ENCODE measurements around the gene PROSER2.
"Not testable (repeated sequence)": the region's sequence is repeated elsewhere in the genome, so short reads cannot be mapped to it uniquely, and the experiment has no call there.

The PROSER2 gene

DNA sequence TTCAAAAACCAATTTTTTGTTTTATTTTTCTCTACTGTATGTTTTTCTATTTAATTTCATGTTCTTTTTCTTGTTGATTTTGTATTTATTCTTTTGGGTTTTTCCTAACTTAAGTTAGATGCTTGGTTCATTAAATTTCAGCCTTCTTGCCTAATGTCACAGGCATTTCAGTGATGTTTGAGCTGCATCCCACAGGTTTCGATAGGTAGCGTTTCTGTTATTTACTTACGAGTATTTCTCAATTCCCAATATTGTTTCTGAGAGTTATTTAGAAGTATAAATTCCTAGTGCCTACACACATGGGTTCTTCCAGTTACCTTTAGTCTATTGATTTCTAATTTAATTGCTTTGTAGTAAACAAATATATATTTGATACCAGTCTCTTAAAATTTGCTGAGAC, 18.2 kb downstream of the PROSER2 start:
- Histone ChIP-seq H3K9ac (ENCODE audit: low read depth, low read length) (no peak overlapping the region), H3K4me2 (ENCODE audit: low read length) (no peak overlapping the region), H3K27me3 (ENCODE audit: control insufficient read depth, insufficient read depth, low read length) (no peaks in the 10 kb centered on the region), H3K4me3 (ENCODE audit: low read length) (no peak overlapping the region), H3K36me3 (ENCODE audit: insufficient read depth, low read length) (no peaks in the 10 kb centered on the region), H3K9me3 (replicated peaks; ENCODE audit: low read length) (no peaks in the 10 kb centered on the region), H3K4me1 (ENCODE audit: control insufficient read depth, insufficient read depth, low read length) (no peaks in the 10 kb centered on the region)

DNA sequence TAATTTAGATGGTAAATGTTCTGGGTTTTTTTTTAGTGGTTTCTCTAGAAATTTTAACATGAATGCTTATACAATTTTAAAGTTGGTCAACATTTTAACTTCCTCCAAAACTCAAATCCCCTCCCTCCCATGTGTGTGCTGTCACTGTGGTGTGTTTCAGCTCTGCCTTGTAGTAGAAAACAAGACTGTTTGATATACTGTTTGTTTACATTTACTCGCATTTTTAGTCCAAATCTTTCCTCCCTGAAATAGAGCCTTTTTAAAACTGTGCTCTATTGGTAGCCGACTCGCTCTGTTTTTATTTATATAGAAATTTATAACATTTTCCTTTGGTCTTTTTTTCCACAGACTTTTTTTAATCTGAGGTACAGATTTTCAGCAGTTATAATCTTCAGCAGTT, 19.3 kb downstream of the PROSER2 start:
- H3K9ac ChIP-seq (ENCODE audit: low read depth, low read length) = no peak overlapping the region
- no peaks in the 10 kb centered on the region for H3K9me3 ChIP-seq (replicated peaks; ENCODE audit: low read length)
- no peak overlapping the region for H3K4me3 ChIP-seq (ENCODE audit: low read length)
- no peaks in the 10 kb centered on the region for H3K4me1 ChIP-seq (ENCODE audit: control insufficient read depth, insufficient read depth, low read length)
- H3K27me3 ChIP-seq (ENCODE audit: control insufficient read depth, insufficient read depth, low read length) = no peaks in the 10 kb centered on the region
- H3K4me2 ChIP-seq (ENCODE audit: low read length) = no peak overlapping the region
- no peaks in the 10 kb centered on the region for H3K36me3 ChIP-seq (ENCODE audit: insufficient read depth, low read length)

DNA sequence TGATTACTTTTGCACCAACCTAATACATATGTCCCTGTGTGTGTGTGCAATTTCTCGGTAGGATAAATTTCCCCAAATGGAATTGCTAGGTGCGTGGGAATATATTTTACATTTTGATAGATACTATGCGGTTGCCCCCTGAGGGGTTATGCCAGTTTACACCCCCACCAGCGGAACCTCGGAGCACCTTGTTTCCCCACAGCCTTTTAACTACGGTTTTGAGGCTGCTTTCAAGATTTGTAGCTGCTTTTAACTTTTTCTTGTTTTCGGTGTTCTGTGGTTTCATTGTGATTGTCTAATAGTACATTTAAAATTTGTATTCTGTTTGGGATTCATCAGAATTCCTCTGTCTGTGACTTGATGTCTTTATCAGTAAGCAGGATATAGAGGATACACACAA, 22.0 kb downstream of the PROSER2 start:
- Histone ChIP-seq H3K4me1 (ENCODE audit: control insufficient read depth, insufficient read depth, low read length) (no peaks in the 10 kb centered on the region), H3K4me3 (ENCODE audit: low read length) (no peak overlapping the region), H3K9me3 (replicated peaks; ENCODE audit: low read length) (no peaks in the 10 kb centered on the region), H3K9ac (ENCODE audit: low read depth, low read length) (no peak overlapping the region), H3K4me2 (ENCODE audit: low read length) (no peak overlapping the region), H3K36me3 (ENCODE audit: insufficient read depth, low read length) (peaks cover 5% of the 10 kb centered on the region), H3K27me3 (ENCODE audit: control insufficient read depth, insufficient read depth, low read length) (no peaks in the 10 kb centered on the region)

DNA sequence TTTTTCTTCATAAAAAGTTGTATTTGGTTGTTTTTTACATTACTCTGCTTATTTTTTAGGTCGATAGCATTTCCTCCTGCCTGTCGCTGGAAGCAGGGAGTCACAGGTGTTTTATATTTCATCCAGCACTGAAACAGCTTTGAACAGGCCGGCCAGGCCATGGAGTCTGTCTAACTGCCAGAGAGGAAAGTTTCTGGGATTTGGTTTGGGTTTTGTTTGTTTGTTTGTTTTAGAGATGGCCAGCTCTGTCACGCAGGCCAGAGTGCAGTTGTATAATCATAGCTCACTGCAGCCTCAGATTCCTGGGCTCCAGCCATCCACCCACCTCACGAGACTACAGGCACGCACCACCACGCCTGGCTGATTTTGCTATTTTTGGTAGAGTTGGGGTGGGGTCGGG, 23.4 kb downstream of the PROSER2 start:
- peaks cover 10% of the 10 kb centered on the region for H3K36me3 ChIP-seq (ENCODE audit: insufficient read depth, low read length)
- H3K4me2 ChIP-seq (ENCODE audit: low read length) = no peak overlapping the region
- no peak overlapping the region for H3K9ac ChIP-seq (ENCODE audit: low read depth, low read length)
- no peaks in the 10 kb centered on the region for H3K4me1 ChIP-seq (ENCODE audit: control insufficient read depth, insufficient read depth, low read length)
- H3K9me3 ChIP-seq (replicated peaks; ENCODE audit: low read length) = no peaks in the 10 kb centered on the region
- no peak overlapping the region for H3K4me3 ChIP-seq (ENCODE audit: low read length)
- no peaks in the 10 kb centered on the region for H3K27me3 ChIP-seq (ENCODE audit: control insufficient read depth, insufficient read depth, low read length)

DNA sequence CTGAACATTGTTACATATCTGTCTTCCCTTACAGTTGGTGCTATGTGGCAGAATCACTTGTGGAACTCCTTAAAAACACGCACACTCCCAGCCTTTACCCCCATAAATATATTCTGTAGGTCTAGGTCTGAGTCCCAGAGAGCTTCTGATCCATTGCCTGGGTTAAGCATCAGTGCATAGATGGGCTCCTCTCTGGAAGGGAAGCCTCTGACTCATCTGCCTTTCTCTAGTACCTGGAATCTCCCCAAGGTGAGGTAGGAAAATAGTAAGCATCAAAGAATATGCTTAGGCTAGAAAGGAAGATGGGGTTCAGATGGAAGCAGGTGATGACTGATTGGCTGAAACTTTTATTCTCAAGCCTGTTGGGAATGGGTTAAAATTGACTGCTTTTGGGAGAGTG, 26.1 kb downstream of the PROSER2 start:
- Histone ChIP-seq H3K4me2 (ENCODE audit: low read length) (no peak overlapping the region), H3K36me3 (ENCODE audit: insufficient read depth, low read length) (peaks cover 18% of the 10 kb centered on the region), H3K4me1 (ENCODE audit: control insufficient read depth, insufficient read depth, low read length) (no peaks in the 10 kb centered on the region), H3K4me3 (ENCODE audit: low read length) (no peak overlapping the region), H3K9ac (ENCODE audit: low read depth, low read length) (no peak overlapping the region), H3K27me3 (ENCODE audit: control insufficient read depth, insufficient read depth, low read length) (no peaks in the 10 kb centered on the region), H3K9me3 (replicated peaks; ENCODE audit: low read length) (no peaks in the 10 kb centered on the region)

DNA sequence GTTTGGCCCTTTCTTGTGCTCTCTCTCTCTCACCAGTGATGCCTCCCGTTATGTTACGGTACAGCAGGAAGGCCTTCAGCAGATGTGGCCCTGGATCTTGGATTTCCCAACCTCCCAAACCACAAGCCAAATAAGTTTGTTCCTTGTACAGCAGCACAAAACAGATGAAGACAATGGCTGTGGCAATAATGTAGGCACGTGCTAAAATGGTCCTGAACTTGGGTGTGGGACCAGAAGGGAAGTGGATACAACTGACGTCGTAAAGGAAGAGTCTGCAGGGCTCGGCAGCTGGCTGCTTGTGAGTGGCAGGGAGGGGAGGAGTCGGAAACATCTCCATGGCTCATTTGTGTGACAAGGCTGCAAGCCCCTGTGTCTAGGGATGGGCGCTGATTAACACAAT, 26.8 kb downstream of the PROSER2 start:
- Histone ChIP-seq H3K4me3 (ENCODE audit: low read length) (no peak overlapping the region), H3K4me1 (ENCODE audit: control insufficient read depth, insufficient read depth, low read length) (no peaks in the 10 kb centered on the region), H3K4me2 (ENCODE audit: low read length) (no peak overlapping the region), H3K9me3 (replicated peaks; ENCODE audit: low read length) (no peaks in the 10 kb centered on the region), H3K27me3 (ENCODE audit: control insufficient read depth, insufficient read depth, low read length) (no peaks in the 10 kb centered on the region), H3K9ac (ENCODE audit: low read depth, low read length) (no peak overlapping the region), H3K36me3 (ENCODE audit: insufficient read depth, low read length) (peaks cover 18% of the 10 kb centered on the region)

DNA sequence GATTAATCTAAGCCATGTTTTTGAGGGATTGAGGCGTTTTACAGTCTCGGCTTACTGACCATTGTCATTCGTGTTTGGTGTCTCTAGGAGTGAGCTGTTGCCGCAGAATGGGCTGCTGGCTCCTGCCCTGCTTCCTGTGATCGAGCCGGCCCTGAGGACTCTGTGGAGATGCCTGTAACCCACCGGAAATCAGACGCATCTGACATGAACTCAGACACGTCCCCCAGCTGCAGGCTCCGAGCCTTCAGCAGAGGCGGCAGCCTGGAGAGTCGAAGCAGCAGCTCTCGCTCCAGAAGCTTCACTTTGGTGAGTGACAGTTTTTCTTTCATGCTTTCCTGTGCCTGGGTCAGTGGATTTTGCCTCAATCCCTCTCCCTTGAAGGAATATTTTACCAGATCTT, 28.8 kb downstream of the PROSER2 start:
- H3K9me3 ChIP-seq (replicated peaks; ENCODE audit: low read length) = no peaks in the 10 kb centered on the region
- H3K4me1 ChIP-seq (ENCODE audit: control insufficient read depth, insufficient read depth, low read length) = peaks cover 4% of the 10 kb centered on the region
- H3K9ac ChIP-seq (ENCODE audit: low read depth, low read length) = no peak overlapping the region
- no peaks in the 10 kb centered on the region for H3K27me3 ChIP-seq (ENCODE audit: control insufficient read depth, insufficient read depth, low read length)
- H3K36me3 ChIP-seq (ENCODE audit: insufficient read depth, low read length) = peaks cover 18% of the 10 kb centered on the region
- no peak overlapping the region for H3K4me2 ChIP-seq (ENCODE audit: low read length)
- no peak overlapping the region for H3K4me3 ChIP-seq (ENCODE audit: low read length)

DNA sequence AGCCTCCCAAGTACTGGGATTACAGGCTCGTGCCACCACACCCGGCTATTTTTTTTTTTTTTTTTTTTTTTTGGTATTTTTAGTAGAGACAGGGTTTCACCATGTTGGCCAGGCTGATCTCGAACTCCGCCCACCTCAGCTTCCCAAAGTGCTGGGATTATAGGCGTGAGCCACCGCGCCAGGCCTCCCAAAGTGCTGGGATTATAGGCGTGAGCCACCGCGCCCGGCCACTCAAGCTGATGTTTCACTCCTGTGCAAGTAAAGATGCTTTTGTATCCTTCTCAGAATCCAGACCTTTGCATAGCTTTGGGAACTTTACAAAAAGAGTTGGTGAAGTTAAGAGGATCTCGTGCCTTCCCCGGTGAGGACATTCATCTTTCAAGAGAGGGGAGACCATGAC, 29.5 kb downstream of the PROSER2 start:
- not testable (repeated sequence) for H3K9me3 ChIP-seq (replicated peaks; ENCODE audit: low read length); H3K4me1 ChIP-seq (ENCODE audit: control insufficient read depth, insufficient read depth, low read length); H3K4me2 ChIP-seq (ENCODE audit: low read length); H3K27me3 ChIP-seq (ENCODE audit: control insufficient read depth, insufficient read depth, low read length); H3K4me3 ChIP-seq (ENCODE audit: low read length); H3K9ac ChIP-seq (ENCODE audit: low read depth, low read length)
- peaks cover 18% of the 10 kb centered on the region for H3K36me3 ChIP-seq (ENCODE audit: insufficient read depth, low read length)

DNA sequence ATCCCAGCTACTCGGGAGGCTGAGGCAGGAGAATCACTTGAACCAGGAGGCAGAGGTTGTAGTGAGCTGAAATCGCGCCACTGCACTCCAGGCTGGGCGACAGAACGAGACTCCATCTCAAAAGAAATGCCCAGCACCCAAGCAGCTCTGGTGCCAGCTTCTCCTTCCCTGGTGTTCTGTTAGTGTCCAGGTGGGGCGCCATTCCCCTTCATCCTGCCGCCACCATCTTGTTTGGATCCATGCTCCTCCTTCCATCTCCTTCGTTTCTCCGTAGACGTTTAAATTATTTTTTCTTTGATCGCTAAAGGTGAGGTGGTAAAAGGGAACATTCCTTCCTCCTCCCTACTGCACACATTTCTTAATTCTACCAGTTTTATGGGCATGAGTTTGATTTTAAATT, 30.3 kb downstream of the PROSER2 start:
- H3K27me3 ChIP-seq (ENCODE audit: control insufficient read depth, insufficient read depth, low read length) = no peaks in the 10 kb centered on the region
- peaks cover 18% of the 10 kb centered on the region for H3K36me3 ChIP-seq (ENCODE audit: insufficient read depth, low read length)
- no peak overlapping the region for H3K4me3 ChIP-seq (ENCODE audit: low read length)
- H3K9ac ChIP-seq (ENCODE audit: low read depth, low read length) = no peak overlapping the region
- no peak overlapping the region for H3K4me2 ChIP-seq (ENCODE audit: low read length)
- peaks cover 7% of the 10 kb centered on the region for H3K4me1 ChIP-seq (ENCODE audit: control insufficient read depth, insufficient read depth, low read length)
- no peaks in the 10 kb centered on the region for H3K9me3 ChIP-seq (replicated peaks; ENCODE audit: low read length)

DNA sequence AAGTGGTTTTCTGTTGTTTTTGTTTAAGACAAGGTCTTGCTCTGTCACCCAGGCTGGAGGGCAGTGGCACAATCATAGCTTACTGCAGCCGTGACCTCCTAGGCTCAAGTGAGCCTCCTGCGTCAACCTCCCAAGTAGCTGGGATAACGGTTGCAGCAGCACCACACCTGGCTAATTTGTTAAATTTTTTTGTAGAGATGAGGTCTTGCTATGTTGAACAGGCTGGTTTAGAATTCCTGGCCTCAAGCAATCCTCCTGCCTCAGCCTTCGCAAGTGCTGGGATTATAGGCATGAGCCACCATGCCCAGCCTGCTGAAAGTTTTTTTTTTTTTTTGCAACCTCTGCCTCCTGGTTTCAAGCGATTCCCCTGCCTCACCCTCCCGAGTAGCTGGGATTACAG, 31.1 kb downstream of the PROSER2 start:
- H3K9me3 ChIP-seq (replicated peaks; ENCODE audit: low read length) = no peaks in the 10 kb centered on the region
- H3K36me3 ChIP-seq (ENCODE audit: insufficient read depth, low read length) = peaks cover 18% of the 10 kb centered on the region
- no peak overlapping the region for H3K4me2 ChIP-seq (ENCODE audit: low read length)
- no peak overlapping the region for H3K9ac ChIP-seq (ENCODE audit: low read depth, low read length)
- no peak overlapping the region for H3K4me3 ChIP-seq (ENCODE audit: low read length)
- peaks cover 7% of the 10 kb centered on the region for H3K4me1 ChIP-seq (ENCODE audit: control insufficient read depth, insufficient read depth, low read length)
- no peaks in the 10 kb centered on the region for H3K27me3 ChIP-seq (ENCODE audit: control insufficient read depth, insufficient read depth, low read length)

DNA sequence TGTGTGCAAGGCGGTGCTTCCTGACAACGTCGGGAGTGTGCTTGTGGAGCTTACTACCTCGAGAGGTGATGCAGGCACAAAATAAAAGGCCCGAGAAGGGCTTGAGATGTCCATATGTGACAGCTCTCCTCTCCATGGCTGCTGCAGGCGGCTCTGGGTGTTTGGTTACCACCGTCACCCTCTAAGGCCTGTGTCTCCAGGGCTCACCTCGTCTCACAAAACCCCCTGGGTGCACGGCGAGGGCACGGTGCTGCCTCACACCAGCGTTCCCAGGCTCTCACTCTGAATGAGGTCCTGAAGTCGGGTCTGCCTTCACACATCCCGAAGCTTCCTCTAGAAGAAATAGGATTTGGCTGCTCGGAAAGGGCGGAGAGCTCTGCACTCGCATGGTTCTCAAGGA, 32.9 kb downstream of the PROSER2 start:
- Histone ChIP-seq H3K9me3 (replicated peaks; ENCODE audit: low read length) (no peaks in the 10 kb centered on the region), H3K9ac (ENCODE audit: low read depth, low read length) (no peak overlapping the region), H3K4me2 (ENCODE audit: low read length) (no peak overlapping the region), H3K4me3 (ENCODE audit: low read length) (no peak overlapping the region), H3K4me1 (ENCODE audit: control insufficient read depth, insufficient read depth, low read length) (peaks cover 7% of the 10 kb centered on the region), H3K27me3 (ENCODE audit: control insufficient read depth, insufficient read depth, low read length) (no peaks in the 10 kb centered on the region), H3K36me3 (ENCODE audit: insufficient read depth, low read length) (peaks cover 12% of the 10 kb centered on the region)

DNA sequence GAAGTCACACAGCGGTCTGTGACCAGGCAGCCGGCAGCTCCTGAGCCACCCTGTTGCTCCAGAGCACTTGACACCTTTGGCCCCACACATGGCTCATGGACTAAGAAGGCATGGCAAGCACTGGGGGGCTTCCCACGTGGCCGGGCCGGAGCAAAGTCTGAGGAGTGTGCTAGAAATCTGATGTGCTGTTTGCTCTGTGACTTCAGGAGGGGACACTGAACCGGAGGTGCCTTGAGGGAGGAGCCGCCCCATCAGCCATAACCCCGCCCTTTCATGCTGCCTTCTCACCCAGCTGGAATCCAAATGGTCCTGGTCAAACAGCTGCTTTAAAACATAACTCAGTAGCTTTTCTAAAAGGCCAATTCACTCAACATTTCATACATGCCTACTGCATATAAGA, 33.5 kb downstream of the PROSER2 start:
- no peak overlapping the region for H3K4me3 ChIP-seq (ENCODE audit: low read length)
- H3K4me2 ChIP-seq (ENCODE audit: low read length) = no peak overlapping the region
- H3K4me1 ChIP-seq (ENCODE audit: control insufficient read depth, insufficient read depth, low read length) = peaks cover 7% of the 10 kb centered on the region
- H3K27me3 ChIP-seq (ENCODE audit: control insufficient read depth, insufficient read depth, low read length) = no peaks in the 10 kb centered on the region
- H3K36me3 ChIP-seq (ENCODE audit: insufficient read depth, low read length) = peaks cover 8% of the 10 kb centered on the region
- no peak overlapping the region for H3K9ac ChIP-seq (ENCODE audit: low read depth, low read length)
- no peaks in the 10 kb centered on the region for H3K9me3 ChIP-seq (replicated peaks; ENCODE audit: low read length)

All from skeletal muscle satellite cell (primary cell).